ENCODE data around the gene TRPM3. TPM values are rescaled to one million over a fixed set of nuclear protein-coding genes. Genes with fewer than 3 reads are reported as not detected.

The TRPM3 gene
- total RNA-seq, 1 experiment from 2014 or later = 0.26 TPM

DNA sequence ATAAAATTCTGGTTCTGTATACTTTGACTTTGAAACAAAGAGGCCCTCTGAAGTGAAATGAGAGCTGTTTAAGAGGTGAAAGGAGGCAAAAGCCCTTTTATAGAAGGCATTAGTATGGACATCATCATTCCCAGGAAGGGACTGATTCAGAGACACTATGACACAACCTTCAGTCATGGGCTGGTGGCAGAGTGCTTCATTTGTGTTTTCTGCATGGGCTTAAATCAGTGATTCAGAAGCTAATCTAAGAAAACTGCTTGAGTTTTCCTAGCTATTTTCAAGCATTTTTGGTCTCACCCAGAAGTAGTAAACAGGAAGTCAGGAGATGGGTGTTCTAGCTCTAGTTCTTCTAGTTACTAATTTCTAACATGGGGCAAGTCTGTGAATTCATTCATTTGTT, 288.9 kb downstream of the TRPM3 start:
- intact Hi-C loops (cut with micrococcal nuclease; ENCODE audit: unreplicated experiment) = no loop called here
- Histone ChIP-seq H3F3A (ENCODE audit: insufficient read depth, low read depth) (no peaks in the 10 kb centered on the region), H3K9me3 (ENCODE audit: insufficient read depth, low read depth) (no peaks in the 10 kb centered on the region), H3K27ac (no peak overlapping the region), H3K9me2 (ENCODE audit: insufficient read depth) (no peaks in the 10 kb centered on the region), H3K4me2 (no peak overlapping the region), H4K20me1 (ENCODE audit: insufficient read depth) (no peaks in the 10 kb centered on the region), H3K4me3 (no peak overlapping the region), H3K4me1 (replicated peaks; ENCODE audit: insufficient read depth) (no peaks in the 10 kb centered on the region), H3K36me3 (ENCODE audit: low read depth) (no peaks in the 10 kb centered on the region), H2AFZ (no peak overlapping the region), H3K79me2 (ENCODE audit: low read depth) (no peaks in the 10 kb centered on the region), H3K27me3 (ENCODE audit: insufficient read depth, low read depth) (no peaks in the 10 kb centered on the region)
- CTCF ChIA-PET = no interaction called here
- DNase-seq = no peak
- POLR2A ChIA-PET (ENCODE audit: unreplicated experiment) = no interaction called here
- no TSS peak for BruUV-seq (replicated peaks)
- TF ChIP-seq, protein P1, sequence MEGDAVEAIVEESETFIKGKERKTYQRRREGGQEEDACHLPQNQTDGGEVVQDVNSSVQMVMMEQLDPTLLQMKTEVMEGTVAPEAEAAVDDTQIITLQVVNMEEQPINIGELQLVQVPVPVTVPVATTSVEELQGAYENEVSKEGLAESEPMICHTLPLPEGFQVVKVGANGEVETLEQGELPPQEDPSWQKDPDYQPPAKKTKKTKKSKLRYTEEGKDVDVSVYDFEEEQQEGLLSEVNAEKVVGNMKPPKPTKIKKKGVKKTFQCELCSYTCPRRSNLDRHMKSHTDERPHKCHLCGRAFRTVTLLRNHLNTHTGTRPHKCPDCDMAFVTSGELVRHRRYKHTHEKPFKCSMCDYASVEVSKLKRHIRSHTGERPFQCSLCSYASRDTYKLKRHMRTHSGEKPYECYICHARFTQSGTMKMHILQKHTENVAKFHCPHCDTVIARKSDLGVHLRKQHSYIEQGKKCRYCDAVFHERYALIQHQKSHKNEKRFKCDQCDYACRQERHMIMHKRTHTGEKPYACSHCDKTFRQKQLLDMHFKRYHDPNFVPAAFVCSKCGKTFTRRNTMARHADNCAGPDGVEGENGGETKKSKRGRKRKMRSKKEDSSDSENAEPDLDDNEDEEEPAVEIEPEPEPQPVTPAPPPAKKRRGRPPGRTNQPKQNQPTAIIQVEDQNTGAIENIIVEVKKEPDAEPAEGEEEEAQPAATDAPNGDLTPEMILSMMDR (conservative IDR thresholded peaks at IDR 0.05) = no peak
- TF ChIP-seq EZH2 (IDR thresholded peaks at IDR 0.05; ENCODE audit: low read depth) = no peak

DNA sequence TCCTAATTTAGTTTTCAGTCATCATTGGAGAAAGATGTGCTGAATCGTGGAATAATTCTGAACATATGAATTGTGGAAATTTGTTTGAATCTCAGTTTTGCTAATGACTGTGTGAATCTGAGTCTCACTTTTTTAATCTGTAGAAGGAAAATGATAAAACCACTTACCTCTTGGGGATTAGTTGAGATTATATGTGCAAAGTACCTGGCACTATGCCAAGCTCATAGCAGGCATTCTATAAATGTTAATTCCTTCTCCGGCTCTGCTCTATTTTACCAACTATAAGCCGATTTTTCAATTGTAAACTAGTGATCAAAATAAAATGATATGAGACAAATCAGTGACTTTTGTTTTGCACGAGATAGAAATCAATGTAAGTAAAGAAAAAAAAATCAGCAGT, 290.8 kb downstream of the TRPM3 start:
- no peak for TF ChIP-seq EZH2 (IDR thresholded peaks at IDR 0.05; ENCODE audit: low read depth)
- TF ChIP-seq, protein P1 (conservative IDR thresholded peaks at IDR 0.05) = no peak
- H3K4me1 ChIP-seq (replicated peaks; ENCODE audit: insufficient read depth) = no peaks in the 10 kb centered on the region
- H3K36me3 ChIP-seq (ENCODE audit: low read depth) = no peaks in the 10 kb centered on the region
- no peaks in the 10 kb centered on the region for H3K9me2 ChIP-seq (ENCODE audit: insufficient read depth)
- no peaks in the 10 kb centered on the region for H4K20me1 ChIP-seq (ENCODE audit: insufficient read depth)
- no peak for DNase-seq
- no peak overlapping the region for H3K4me2 ChIP-seq
- CTCF ChIA-PET = no interaction called here
- intact Hi-C loops (cut with micrococcal nuclease; ENCODE audit: unreplicated experiment) = no loop called here
- no peak overlapping the region for H2AFZ ChIP-seq
- H3F3A ChIP-seq (ENCODE audit: insufficient read depth, low read depth) = no peaks in the 10 kb centered on the region
- no peak overlapping the region for H3K4me3 ChIP-seq
- POLR2A ChIA-PET (ENCODE audit: unreplicated experiment) = no interaction called here
- BruUV-seq (replicated peaks) = no TSS peak
- no peaks in the 10 kb centered on the region for H3K79me2 ChIP-seq (ENCODE audit: low read depth)
- H3K27ac ChIP-seq = no peak overlapping the region
- H3K9me3 ChIP-seq (ENCODE audit: insufficient read depth, low read depth) = no peaks in the 10 kb centered on the region
- no peaks in the 10 kb centered on the region for H3K27me3 ChIP-seq (ENCODE audit: insufficient read depth, low read depth)

DNA sequence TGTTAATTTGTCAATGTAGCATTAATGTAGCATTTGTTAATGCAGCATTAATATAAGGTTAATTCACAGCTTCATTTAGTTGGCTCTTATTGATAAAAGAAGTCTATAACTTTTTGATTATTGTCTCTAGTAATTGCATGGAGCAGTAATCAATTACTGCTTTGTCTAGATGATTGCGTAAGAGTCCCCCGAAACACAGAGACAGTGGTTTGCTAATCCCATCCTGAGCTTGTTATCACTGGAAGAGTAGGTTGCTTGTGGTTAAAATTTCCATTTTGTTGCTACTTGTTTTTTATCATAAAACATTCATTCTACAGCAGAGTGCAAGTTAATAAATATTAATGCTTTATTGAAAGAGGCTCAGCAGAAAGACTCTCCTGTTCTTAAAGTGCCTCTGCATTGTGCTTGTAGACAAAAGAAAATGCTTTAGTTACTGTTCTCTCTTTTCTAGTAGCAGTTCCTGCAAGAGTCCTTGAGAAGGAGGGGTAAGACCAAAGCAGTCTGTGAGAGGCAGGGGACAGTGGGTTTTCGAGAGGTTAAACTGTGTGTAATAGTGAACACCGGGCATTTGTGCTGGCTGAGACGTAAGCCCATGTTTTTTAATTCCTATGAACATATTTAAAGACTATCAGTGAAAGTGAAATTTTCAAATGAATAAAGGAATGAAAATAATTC, 291.7 kb downstream of the TRPM3 start:
- no peak for TF ChIP-seq EZH2 (IDR thresholded peaks at IDR 0.05; ENCODE audit: low read depth)
- TF ChIP-seq, protein P1 (conservative IDR thresholded peaks at IDR 0.05) = no peak
- Histone ChIP-seq H3K27ac (no peak overlapping the region), H3K4me3 (no peak overlapping the region), H3K27me3 (ENCODE audit: insufficient read depth, low read depth) (no peaks in the 10 kb centered on the region), H3K4me1 (replicated peaks; ENCODE audit: insufficient read depth) (no peaks in the 10 kb centered on the region), H3K4me2 (no peak overlapping the region), H3K9me2 (ENCODE audit: insufficient read depth) (no peaks in the 10 kb centered on the region), H3K79me2 (ENCODE audit: low read depth) (no peaks in the 10 kb centered on the region), H4K20me1 (ENCODE audit: insufficient read depth) (no peaks in the 10 kb centered on the region), H3K9me3 (ENCODE audit: insufficient read depth, low read depth) (no peaks in the 10 kb centered on the region), H3F3A (ENCODE audit: insufficient read depth, low read depth) (no peaks in the 10 kb centered on the region), H3K36me3 (ENCODE audit: low read depth) (no peaks in the 10 kb centered on the region), H2AFZ (no peak overlapping the region)
- POLR2A ChIA-PET (ENCODE audit: unreplicated experiment) = no interaction called here
- CTCF ChIA-PET = no interaction called here
- DNase-seq = no peak
- intact Hi-C loops (cut with micrococcal nuclease; ENCODE audit: unreplicated experiment) = no loop called here
- BruUV-seq (replicated peaks) = no TSS peak
